HepG2 (cell line): Measurements from ENCODE around the gene PBX2. TPM values are rescaled to one million over a fixed set of nuclear protein-coding genes. Genes with fewer than 3 reads are reported as not detected.

ENCODE experiments used
- ATAC-seq: fragments of 200-7000 bp; cut with Tn5 transposase; 3 replicates; pipeline ENCODE4 v1.9.1; 2020; ENCODE audit warnings: mild to moderate bottlenecking, moderate library complexity
- BruUV-seq: library from RNA; stranded (reverse); fragments of 400-500 nt; replicated peaks from 2 replicates; lab custom pipeline; 2021; lab: Mats Ljungman, UMichigan
- CTCF ChIA-PET: fragments of 300-600 bp; formaldehyde crosslinking; extraction: SDS; loops from one replicate; lab custom pipeline; 2021; ENCODE audit warnings: low total read pairs, inconsistent platforms, low intra/inter-chr PET ratio; lab: Yijun Ruan, JAX
- POLR2A ChIA-PET: fragments of 350-600 bp; sonication (Branson Sonifier 250); formaldehyde crosslinking; loops from one replicate; lab custom pipeline; 2020; ENCODE audit warnings: antibody characterized with exemption, inconsistent platforms; lab: Yijun Ruan, JAX
- DNase-seq: peaks from one replicate; pipeline ENCODE4 v3.0.0-alpha.2; 2015; ENCODE audit warnings: low spot score
- FAIRE-seq: peaks from 3 replicates; lab custom pipeline; 2011; peaks lifted over from hg19 to GRCh38; lab: Jason Lieb, UNC
- H2AFZ ChIP-seq: one replicate; pipeline ENCODE4 v1.6.1; 2011; ENCODE audit warnings: low read length, inconsistent platforms
- H3K27ac ChIP-seq: fragments of 300-600 bp; 3 replicates; pipeline ENCODE4 v1.8.0; 2011; ENCODE audit warnings: mixed run types, mild to moderate bottlenecking, mixed read lengths, low read length, inconsistent platforms; ENCODE audit not compliant: insufficient read depth; ENCODE audit errors: extremely low read length
- H3K27me3 ChIP-seq, 2 experiments: fragments of 200-600 bp in 1 of 2; 2 replicates in 1 of 2; 3 replicates in 1 of 2; pipeline versions ENCODE4 v1.6.0 to v1.8.0; 2011; ENCODE audit warnings: low read length in 2 of 2, mild to moderate bottlenecking in 2 of 2, moderate library complexity in 2 of 2, inconsistent platforms in 1 of 2; ENCODE audit not compliant: insufficient read depth in 2 of 2, control insufficient read depth in 1 of 2
- H3K36me3 ChIP-seq, 2 experiments: fragments of 200-600 bp in 1 of 2; replicated peaks in 1 of 2; 2 replicates in 1 of 2; 3 replicates in 1 of 2; pipeline versions ENCODE4 v1.5.1 to v1.8.0; 2011; ENCODE audit warnings: low read length in 2 of 2, inconsistent platforms in 1 of 2; ENCODE audit not compliant: insufficient read depth in 2 of 2, control insufficient read depth in 1 of 2
- H3K4me1 ChIP-seq: 2 replicates; pipeline ENCODE4 v1.5.1; 2012; ENCODE audit warnings: low read length, inconsistent platforms; ENCODE audit not compliant: insufficient read depth
- H3K4me2 ChIP-seq: 2 replicates; pipeline ENCODE4 v1.6.0; 2011; ENCODE audit warnings: low read depth, low read length, inconsistent platforms
- H3K4me3 ChIP-seq, 3 experiments: fragments of 200-600 bp in 1 of 3; sonication (generic), shearing (Covaris generic) in 1 of 3; replicated peaks in 1 of 3; 2 replicates each; pipeline ENCODE4 v1.5.1; 2011 to 2016; ENCODE audit warnings: low read length in 3 of 3, inconsistent platforms in 2 of 3, low read depth in 2 of 3, mild to moderate bottlenecking in 2 of 3, control low read depth in 1 of 3, mixed read lengths in 1 of 3; ENCODE audit not compliant: insufficient read depth in 1 of 3
- H3K79me2 ChIP-seq: one replicate; pipeline ENCODE4 v1.6.1; 2011; ENCODE audit warnings: low read length, inconsistent platforms; ENCODE audit not compliant: insufficient read depth
- H3K9ac ChIP-seq: 2 replicates; pipeline ENCODE4 v1.6.0; 2011; ENCODE audit warnings: mild to moderate bottlenecking, low read depth, low read length, inconsistent platforms; ENCODE audit not compliant: insufficient read depth
- H3K9me3 ChIP-seq: 2 replicates; pipeline ENCODE4 v1.5.1; 2012; ENCODE audit warnings: mild to moderate bottlenecking, low read length
- H4K20me1 ChIP-seq: 2 replicates; pipeline ENCODE4 v1.6.0; 2011; ENCODE audit warnings: inconsistent platforms, mild to moderate bottlenecking, low read length, moderate library complexity; ENCODE audit not compliant: insufficient read depth
- MAFK ChIP-seq, 2 experiments: IDR thresholded peaks in 1 of 2; conservative IDR thresholded peaks in 1 of 2; 2 replicates each; pipeline ENCODE4 v1.6.1; 2011; ENCODE audit warnings: improper control_type of control experiment in 2 of 2, low read length in 2 of 2
- PHB2 ChIP-seq: fragments of 450-650 bp; IDR thresholded peaks from 2 replicates; pipeline ENCODE4 v1.6.1; 2018; ENCODE audit not compliant: partially characterized antibody
- ZNF503 ChIP-seq: sonication (generic); formaldehyde crosslinking; IDR thresholded peaks from 2 replicates; pipeline ENCODE4 v1.4.0; 2020; ENCODE audit warnings: missing genetic modification reagents
- ZNF687 ChIP-seq: sonication (generic); formaldehyde crosslinking; IDR thresholded peaks from 2 replicates; pipeline ENCODE4 v1.5.1; 2020; ENCODE audit warnings: mild to moderate bottlenecking, missing genetic modification reagents, moderate library complexity
- WGBS: methylation state at CpG from one replicate; pipeline ENCODE4 v1.1.6; 2017; ENCODE audit warnings: low lambda C conversion rate; 5-methylcytosine and 5-hydroxymethylcytosine counted together
- in situ Hi-C: cut with HindIII; loops from 2 replicates; pipeline ENCODE4 v1.10.0; 2017; ENCODE audit warnings: low pct_unique_long_range_greater_than_20kb; ENCODE audit not compliant: extremely low pct_ligation_motif_present
- intact Hi-C: fragments of 100-400 bp; cut with micrococcal nuclease; formaldehyde crosslinking; loops from one replicate; pipeline ENCODE4 v1.10.0; 2022; ENCODE audit not compliant: unreplicated experiment
- polyA plus RNA-seq, 8 experiments: library from polyadenylated mRNA; depleted of rRNA in 3 of 8; stranded (reverse) in 7 of 8; unstranded in 1 of 8; fragments of >200 nt; fragmentation: Illumina TruSeq in 4 of 8; extraction: Trizol in 4 of 8; gene quantifications; 2 replicates each; pipeline versions ENCODE4 v1.2.1 to v1.2.3, GENCODE V29; 2011 to 2016; ENCODE audit warnings: low read depth in 4 of 8, missing spikeins in 1 of 8, mixed read lengths in 1 of 8; ENCODE audit not compliant: insufficient read depth in 1 of 8
- total RNA-seq, 5 experiments: library from RNA; depleted of rRNA; stranded (reverse); fragments of >200 nt; fragmentation: Illumina TruSeq; extraction: Trizol; gene quantifications; 2 replicates each; pipeline ENCODE4 v1.2.3, GENCODE V29; 2016; ENCODE audit warnings: low read depth in 1 of 5

Gene PBX2
- total and polyA plus RNA-seq, 2 of the 13 experiments (the other 11 are each of a cell fraction or from before 2014, with no cell fraction given): 42.3 to 77.8 TPM

GRCh38 chr6:32203426-32204267 is 13.6 kb upstream of the PBX2 start:
- ATAC-seq: no peak

GRCh38 chr6:32202186-32202585 is 12.2 kb upstream of the PBX2 start:
- H2AFZ ChIP-seq: no peak overlapping the region
- H4K20me1 ChIP-seq: no peaks in the 10 kb centered on the region
- DNase-seq: no peak
- POLR2A ChIA-PET: no interaction called here
- intact Hi-C loops (no loop called here), in situ Hi-C loops (no loop called here)
- H3K79me2 ChIP-seq: no peaks in the 10 kb centered on the region
- H3K27ac ChIP-seq: no peak overlapping the region
- TF ChIP-seq ZNF687 (0 out of 2 replicates have a peak, but pooled peaks have one; percentile 9), ZNF503 (no peak)
- BruUV-seq: no TSS peak
- 50% methylated on average over 8 of the region's 9 CpGs for WGBS
- no peak overlapping the region for H3K4me3 ChIP-seq
- H3K4me2 ChIP-seq: no peak overlapping the region
- FAIRE-seq: no peak
- H3K9ac ChIP-seq: no peak overlapping the region
- ATAC-seq: no peak
- peaks cover 21% of the 10 kb centered on the region for H3K4me1 ChIP-seq
- peaks cover 4 to 29% of the 10 kb centered on the region in 2 experiments; a peak in 4 of 5 replicates for H3K27me3 ChIP-seq
- CTCF ChIA-PET: no interaction called here
- H3K36me3 ChIP-seq: no peaks in the 10 kb centered on the region
- H3K9me3 ChIP-seq: no peaks in the 10 kb centered on the region

More at GRCh38 chr6:32203426-32204267, 13.6 kb upstream of the PBX2 start:
- H3K9me3 ChIP-seq: no peaks in the 10 kb centered on the region
- H2AFZ ChIP-seq: no peak overlapping the region
- H3K27me3 ChIP-seq: peaks cover 4 to 29% of the 10 kb centered on the region in 2 experiments; a peak in 4 of 5 replicates
- 16% methylated on average over 6 of the region's 9 CpGs for WGBS
- H3K9ac ChIP-seq: no peak overlapping the region
- ChIA-PET POLR2A (no interaction called here), CTCF (no interaction called here)
- H3K4me1 ChIP-seq: peaks cover 13% of the 10 kb centered on the region
- H3K4me2 ChIP-seq: no peak overlapping the region
- no peaks in the 10 kb centered on the region for H3K36me3 ChIP-seq
- TF ChIP-seq MAFK (conservative IDR thresholded peaks at IDR 0.05 in 1 of 2, IDR thresholded peaks at IDR 0.05 in 1 of 2; ENCODE audit: low read length in 2 of 2): peak; percentile 21 to 55; a peak in 2 of 4 replicates
- TF ChIP-seq PHB2: no peak
- no peak overlapping the region for H3K4me3 ChIP-seq
- intact Hi-C loops: no loop called here
- H3K79me2 ChIP-seq: no peaks in the 10 kb centered on the region
- no TSS peak for BruUV-seq
- in situ Hi-C loops: no loop called here
- no peak overlapping the region for H3K27ac ChIP-seq
- FAIRE-seq (no peak), DNase-seq (no peak)
- H4K20me1 ChIP-seq: no peaks in the 10 kb centered on the region
